SHP77 treated with DMSO at 0.1 percent for 48 hours (cell line): ENCODE results near the gene DPF1.

ENCODE experiments used
- DNase-seq: peaks from one replicate; lab custom pipeline; 2025; lab: John Stamatoyannopoulos, UW

Gene DPF1

DNA sequence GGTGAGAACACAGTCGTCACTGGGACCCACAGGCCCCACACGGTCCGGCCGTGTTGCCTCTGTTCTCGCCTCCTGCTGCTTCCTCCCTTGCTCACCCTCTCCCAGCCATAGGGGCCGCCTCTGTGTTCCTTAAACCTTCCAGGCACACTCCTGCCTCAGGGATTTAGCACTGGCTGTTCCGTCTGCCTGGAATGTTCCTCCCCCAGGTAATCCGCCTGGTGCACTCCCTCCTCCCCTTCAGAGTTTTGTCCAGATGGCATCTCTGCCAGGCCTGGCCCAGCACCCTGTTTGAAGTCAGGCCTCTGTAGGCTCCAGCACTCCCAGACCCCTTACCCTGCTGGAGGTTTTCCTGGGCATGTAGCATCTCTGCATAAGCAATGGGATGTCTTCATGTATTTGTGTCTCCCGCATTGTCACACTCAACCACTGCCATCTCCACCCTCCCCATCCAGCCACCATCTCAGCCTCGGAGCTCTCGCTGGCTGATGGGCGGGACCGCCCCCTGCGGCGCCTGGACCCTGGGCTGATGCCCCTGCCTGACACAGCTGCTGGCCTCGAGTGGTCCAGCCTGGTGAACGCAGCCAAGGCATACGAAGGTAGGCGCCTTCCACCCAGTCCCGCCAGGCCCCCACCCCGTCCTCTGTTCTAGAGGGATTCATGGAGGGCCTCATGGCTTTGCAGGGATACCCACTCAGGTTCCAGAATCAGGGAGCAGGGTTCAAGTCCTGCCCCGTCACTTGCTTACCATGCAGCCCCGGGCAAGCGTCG is 25.9 kb downstream of the DPF1 start:
- DNase-seq, result no peak

DNA sequence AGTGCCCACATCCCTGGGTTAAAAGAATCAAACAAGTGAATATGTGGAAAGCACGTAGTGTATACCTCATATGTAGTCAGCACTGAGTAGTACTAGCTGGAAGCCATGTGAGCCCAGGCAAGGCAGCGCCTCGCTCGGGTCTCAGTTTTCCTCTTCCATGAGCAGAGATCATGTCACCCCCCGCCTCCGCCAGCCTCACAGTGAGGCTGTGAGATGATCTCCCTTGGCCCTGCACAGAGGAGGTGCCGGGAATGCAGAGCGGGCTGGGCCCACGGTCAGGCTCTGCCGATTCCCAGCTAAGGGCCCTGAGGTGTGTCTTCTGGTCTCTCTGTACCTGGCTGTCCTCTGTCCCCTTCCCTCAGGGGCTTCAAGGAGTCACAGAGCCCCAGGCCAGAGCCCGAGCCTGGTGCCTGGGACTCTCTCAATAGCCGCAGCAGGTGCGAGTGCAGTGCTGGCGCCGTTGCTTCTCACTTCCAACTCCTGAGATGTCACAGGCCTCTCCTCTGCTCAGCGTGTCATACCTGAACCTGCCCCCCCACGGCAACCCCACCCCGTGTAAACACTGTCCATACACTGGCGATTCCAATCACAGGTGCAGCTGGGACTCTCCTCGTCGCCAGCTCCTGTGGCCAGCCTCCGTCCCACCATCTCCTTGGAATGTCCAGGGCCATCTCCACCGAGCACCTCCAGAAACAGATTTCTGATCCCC is 26.9 kb downstream of the DPF1 start:
- DNase-seq, result no peak

DNA sequence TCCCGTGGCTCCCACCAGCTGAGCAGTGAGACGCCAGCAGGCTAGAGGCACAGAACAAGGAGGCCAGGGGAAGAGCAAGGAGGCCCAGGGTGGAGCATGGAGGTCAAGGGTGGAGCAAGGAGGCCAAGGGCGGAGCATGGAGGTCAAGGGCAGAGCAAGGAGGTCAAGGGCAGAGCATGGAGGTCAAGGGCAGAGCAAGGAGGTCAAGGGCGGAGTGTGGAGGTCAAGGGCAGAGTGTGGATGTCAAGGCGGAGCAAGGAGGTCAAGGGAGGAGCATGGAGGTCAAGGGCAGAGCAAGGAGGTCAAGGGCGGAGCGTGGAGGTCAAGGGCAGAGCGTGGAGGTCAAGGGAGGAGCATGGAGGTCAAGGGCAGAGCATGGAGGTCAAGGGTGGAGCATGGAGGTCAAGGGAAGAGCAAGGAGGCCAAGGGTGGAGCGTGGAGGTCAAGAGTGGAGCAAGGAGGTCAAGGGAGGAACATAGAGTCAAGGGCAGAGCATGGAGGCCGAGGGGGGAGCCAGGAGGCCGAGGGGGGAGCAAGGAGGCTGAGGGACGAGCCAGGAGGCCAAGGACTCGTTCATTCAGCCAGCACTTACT is 27.7 kb downstream of the DPF1 start:
- no peak for DNase-seq

DNA sequence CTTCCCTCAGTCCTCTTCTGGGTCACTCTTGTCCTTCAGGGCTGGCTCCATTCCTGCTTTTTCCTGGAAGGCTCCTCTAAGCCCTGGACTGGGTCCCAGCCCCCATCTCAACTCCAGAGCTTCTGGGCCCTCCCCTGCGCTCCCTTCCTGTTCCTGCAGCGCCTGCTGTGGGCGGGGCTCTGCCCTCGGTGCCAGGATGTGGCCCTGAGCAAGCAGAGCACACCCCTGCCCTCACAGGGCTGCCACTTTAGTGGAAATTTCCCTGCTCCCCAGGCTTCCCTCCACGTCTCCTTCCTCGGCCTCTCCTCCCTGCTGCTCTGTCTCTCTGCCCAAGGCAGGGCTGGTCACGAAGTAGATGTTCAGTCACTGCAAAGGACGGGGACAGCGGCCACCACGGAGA is 28.8 kb downstream of the DPF1 start:
- no peak for DNase-seq

DNA sequence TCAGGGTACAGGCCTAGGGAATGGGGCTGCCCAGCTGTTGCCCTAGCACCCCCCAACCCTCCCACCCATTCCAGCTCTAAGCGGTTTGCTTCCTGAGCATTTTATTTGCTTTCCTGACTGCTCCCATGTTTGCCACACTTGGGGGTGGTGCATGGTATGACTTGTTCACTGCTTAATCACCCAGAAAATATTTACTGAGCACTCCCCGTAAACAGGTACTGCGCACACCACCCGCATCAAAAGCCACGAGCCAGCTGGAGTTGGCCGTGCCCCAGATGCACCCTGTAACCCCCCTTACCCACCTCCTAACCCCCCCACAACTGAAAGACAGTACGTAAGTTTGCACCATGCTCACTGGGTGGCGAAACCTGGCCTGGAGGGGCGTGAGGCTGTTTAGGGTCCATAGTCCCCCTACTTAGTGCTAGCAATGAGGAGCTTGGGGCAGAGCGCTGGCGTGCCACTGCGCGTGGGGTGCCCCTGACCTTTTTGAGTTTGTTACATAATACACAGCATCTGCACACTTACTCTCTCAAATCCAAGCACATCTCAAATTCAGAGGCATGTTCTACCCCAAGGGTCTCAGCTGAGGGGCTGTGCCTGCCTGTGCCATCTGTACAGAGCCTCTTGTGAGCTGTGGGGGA is 29.8 kb downstream of the DPF1 start:
- DNase-seq, result no peak

DNA sequence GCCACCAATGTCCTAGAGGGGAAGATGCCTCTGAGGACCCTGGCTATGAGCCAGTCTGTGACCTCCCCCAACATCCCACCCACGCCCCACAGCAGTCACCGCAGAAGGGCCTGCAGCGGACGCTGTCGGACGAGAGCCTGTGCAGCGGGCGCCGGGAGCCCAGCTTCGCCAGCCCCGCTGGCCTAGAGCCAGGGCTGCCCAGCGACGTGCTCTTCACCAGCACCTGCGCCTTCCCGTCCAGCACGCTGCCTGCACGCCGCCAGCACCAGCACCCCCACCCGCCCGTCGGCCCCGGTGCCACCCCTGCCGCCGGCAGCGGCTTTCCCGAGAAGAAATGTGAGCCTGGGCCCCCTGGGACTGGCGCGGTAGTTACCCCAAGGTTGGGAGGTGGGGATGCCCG is 30.6 kb downstream of the DPF1 start:
- DNase-seq, result peak; percentile 90

DNA sequence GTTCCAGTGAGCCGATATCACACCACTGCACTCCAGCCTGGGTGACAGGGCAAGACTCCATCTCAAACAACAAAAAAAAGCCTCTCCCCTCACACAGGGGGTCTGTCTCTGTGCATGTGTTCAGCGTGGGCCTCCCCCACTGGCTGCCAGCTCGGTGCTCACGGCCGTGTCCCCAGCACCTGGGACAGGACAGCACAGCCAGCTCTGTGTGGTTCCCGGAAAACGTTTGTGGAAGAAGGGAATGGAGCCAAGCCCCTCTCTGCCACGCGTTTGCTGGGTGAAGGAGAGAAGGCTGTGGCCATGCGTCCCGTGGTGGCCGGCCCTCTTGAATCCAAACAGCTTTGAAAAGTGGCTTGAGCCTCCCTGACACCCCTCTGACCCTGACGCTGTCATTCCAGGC is 32.3 kb downstream of the DPF1 start:
- no peak for DNase-seq

DNA sequence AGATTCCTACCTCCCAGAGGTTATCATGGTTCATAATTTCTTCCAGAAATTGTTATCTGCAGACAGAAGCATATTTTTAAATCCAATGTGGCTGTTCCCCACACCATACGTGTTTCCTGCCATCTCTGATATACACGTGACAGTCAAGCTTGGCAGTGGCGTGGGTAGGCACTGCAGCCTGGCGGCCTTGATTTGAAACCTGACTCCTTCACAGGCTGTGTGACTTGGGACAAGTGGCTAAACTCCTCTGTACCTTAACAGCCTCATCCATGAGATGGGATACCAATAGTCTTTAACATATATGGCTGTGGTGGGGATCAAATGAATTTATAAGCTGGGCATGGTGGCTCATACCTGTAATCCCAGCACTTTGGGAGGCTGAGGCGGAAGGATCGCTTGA is 33.2 kb downstream of the DPF1 start:
- DNase-seq, result no peak

DNA sequence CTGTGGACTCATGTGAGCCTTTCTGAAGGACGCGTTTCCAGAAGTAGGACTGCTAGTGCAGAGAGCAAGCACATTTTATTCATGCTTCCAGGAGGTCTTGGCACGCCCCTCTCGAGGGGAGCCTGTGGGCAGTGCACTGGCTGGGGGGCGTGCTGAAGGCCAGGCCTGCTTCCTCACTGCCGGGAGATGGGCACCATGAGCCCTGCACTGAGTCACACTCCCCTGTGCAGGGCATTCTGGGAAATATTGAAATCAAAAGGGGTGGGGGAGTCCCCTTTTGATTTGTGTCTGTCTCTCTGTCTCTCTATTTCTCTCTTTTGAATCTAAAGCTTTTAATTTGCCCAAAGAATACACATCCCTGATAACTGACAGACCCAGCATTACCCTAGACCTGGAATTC is 34.0 kb downstream of the DPF1 start:
- no peak for DNase-seq

DNA sequence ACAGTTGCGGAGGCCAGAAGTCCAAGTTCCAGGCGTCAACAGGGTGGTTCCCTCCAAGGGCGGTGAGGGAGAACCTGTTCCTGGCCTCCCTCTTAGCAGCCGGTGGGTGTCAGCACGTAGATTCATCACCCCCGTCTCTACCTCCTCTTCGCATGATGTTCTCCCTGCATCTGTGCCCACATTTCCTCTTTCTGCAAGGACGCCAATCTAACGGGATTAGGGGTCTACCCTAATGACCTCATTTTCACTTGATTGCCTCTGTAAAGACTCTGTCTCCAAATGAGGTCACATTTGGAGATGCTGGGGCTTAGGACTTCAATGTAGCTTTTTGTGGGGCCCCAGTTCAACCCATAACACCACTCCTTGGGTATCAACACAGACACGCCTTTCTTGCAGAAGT is 38.5 kb downstream of the DPF1 start:
- no peak for DNase-seq

DNA sequence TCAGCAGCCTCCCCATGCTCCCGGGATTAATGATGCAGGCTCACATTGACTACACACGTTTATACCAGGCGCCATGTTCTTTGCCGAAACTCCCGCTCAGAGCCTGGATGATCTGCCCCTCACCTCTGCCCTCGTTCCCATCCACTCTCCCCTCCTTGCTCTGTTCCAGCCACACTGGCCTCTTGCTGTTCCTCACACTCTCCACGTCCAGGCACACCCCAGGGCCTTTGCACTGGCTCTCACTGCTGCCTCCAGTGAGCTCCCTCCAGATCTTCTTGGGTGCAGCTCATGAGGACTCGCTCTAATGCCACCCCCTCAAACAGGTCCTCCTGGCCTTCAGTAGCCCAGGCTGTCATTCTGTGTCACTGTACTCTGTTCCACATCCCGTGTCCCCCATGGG is 39.2 kb downstream of the DPF1 start:
- DNase-seq, result no peak

DNA sequence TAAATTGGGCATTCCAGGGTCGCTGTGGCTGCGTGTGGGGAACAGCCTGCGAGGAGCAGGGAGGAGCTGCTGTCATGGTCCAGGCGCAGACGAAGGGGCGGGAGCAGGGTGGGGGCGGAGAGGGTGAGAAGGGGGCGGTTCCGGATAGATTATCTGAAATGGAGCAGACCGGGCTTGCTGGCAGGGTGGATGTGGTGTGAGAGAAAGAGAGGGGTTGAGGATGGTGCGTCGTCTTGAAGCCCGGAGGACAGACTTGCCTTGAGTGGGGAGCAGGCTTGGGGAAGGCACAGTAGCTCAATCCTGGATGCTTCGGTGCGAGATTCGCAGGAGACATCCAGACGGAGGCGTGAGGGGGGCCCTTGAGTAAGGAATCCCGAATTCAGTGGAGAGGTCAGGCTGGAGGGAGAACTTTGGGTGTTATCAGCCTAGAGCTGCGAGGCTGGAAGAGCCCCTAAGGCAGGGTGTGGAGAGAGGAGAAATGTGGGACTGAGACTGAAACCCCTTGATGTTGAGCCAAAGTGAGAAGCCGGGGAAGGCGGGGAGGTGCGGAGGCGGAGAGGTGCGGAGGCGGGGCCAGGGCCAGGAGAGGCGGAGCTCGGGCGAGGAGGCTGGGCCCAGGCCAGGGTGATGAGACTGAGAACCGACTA is 40.6 kb downstream of the DPF1 start:
- no peak for DNase-seq

DNA sequence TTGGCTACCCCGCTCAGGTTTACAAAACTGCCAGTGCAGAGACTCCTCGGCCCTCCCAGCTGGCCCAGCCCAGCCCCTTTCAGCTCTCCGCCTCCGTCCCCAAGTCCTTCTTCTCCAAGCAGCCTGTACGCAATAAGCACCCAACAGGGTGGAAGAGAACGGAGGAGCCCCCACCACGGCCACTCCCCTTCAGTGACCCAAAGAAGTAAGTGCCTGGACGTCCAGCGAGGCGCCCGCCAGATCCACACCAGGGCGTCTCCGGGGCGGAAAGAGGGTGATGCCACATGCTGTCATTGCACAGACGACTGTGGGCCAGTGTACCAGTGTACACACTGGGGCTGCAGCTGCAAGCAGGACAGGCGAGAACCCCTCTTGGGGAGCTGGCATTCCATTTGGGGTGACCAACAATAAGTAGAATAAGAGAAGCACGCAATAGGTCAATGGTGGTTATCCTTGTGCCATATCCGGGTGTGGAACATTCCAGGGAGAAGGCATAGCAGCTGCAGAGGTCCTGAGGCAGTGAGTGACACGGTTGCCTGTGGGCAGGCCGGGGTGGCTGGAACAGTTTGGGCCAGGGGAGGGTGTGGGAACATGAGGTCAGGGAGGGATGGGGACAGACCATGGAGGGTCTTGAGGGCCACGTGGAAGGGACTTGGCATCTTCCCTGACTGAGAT is 41.3 kb downstream of the DPF1 start:
- DNase-seq, result no peak

DNA sequence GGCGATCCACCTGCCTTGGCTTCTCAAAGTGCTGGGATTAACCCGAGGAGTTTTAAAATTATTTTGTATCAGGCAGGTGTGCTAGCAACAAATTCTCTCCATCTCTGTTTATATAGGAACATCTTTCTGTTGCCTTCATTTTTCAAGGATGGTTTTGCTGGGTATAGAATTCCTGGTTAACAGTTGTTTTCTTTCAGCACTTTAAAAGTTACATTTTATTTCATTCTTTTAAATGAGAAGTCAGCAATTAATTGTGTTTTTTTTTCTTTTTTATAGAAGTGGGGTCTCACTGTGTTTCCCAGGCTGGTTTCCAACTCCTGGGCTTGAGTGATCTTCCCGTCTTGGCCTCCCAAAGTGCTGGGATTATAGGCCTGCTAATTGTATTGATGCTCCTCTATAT is 44.0 kb downstream of the DPF1 start:
- no peak for DNase-seq

DNA sequence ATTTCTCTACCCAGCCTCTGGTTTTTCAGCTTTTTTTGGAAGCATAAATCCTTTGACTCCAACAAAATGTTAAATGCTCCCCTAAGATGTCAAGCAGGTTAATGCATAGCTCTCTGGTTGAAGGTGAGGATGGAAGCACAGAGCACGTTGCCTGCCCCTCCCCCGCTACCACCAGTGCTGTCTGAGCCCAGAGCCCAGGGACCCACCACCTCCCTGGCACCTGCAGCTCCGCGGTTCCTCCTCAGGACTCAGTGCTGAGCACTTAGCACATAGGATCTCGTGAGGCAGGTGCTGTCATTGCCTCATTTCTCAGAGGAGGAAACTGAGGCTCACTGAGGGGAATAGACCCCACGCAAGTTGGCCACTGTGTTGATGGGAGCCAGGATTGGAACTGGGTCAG is 48.6 kb downstream of the DPF1 start:
- DNase-seq, result no peak

DNA sequence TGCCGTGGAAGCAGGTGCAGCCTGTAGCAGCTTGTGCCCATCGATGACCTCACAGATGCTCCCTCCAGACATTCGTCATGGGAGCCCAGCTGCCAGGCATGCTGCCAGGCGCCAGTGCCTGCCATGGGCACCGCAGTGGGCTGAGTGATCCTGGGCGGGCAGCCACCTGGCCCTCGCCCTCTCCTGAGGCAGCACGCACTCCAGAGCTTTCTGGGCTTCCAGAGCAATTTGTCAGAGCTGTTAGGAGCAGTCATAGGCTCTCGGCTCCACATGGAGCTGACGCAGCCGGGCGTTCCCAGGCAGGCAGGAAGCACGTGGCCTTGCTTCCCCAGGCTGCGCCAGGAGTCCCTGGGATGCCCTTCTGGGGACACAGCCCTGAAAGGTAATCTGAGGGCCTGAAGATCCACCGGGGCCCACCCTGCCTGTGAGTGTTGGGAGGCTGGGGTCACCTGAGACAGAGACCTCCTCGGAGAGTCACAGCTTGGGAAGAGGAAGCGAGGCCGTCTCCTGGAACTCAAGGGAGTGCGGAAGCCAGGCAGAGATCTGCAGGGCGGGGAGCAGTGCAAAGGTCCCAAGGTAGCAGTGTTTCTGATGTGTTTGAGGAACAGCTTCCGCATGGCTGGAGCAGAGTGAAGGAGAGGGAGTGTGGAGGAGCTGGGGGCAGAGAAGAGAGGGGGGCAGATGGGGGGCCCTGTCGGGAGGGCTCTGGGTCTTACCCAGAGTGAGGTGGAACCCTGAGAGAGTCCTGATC is 50.6 kb downstream of the DPF1 start:
- peak; percentile 96 for DNase-seq

DNA sequence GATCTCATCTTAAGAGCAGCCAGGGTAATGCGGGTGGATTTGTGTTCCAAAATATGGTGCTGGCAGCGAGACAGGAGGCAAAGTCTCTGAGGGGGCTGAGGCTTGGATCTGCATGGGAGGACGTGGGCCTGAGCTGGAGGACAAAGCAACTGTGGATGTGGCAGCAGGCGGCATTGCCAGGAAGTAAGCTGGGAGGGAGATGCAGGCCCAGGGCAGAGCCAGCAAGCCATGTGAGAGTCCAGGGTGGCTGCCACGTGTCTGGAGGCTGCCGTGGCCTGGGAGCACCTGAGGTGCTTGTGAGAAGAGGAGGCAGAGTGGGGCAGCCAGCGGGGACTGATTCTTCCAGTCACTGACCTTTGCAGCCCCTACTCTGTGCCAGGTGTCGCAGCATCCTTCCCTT is 52.0 kb downstream of the DPF1 start:
- DNase-seq, result peak; percentile 4

DNA sequence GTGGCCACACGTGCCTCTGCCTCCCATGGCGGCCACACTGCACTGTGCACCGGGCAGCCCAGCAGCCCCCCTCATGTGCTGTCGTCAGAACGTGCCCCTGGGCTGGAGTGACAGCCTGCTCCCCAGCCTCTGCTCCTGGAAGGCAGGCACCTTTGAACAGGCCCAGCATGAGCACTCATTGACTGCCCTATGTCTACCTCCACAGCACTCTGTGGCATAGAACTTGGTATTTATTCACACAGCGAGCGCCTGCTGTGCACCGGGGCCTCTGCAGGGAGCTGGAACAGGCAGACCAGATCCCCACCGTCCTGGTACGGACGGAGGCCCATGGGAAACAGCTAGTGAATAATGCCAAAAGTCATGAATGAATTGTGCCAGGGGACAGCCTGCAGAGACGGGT is 53.7 kb downstream of the DPF1 start:
- DNase-seq, result no peak

DNA sequence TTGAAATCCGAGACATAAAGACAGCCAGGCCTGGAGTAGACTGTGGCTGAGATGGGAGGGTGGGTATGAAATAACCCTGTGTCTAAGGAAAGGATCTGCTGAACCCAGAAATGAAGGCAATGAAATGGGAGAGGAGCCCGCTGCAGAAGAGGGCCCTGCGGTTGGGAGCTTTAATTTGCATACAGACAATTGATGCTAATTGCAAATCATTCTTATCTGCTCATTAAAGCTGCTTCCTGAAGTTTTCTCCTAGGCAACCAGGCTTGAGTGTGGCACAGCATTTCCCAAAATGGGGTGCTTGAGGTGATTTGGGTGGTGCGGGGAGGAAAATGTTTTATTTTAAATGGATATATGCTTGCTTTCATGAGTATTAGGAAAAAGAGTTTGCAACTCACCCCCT is 55.4 kb downstream of the DPF1 start:
- DNase-seq, result no peak

DNA sequence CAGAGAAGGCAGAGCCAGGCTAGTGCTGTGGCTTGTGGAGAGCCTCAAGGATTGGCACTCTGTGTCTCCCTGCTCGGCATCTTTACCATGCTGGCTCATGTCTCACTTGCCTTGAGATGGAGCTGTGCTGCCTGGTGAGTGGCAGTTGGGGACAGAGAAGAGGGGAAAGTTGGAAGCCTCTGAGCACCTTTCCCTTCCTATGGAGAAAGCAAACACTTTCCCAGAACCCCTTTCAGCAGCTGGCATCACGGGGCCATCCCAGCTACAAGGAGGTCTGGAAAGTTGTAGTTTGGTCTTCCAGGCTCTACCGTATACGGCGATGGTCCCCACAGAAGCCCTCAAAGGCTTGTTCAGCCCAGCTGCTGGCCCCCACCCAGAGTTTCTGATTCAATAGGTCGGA is 58.7 kb downstream of the DPF1 start:
- no peak for DNase-seq

DNA sequence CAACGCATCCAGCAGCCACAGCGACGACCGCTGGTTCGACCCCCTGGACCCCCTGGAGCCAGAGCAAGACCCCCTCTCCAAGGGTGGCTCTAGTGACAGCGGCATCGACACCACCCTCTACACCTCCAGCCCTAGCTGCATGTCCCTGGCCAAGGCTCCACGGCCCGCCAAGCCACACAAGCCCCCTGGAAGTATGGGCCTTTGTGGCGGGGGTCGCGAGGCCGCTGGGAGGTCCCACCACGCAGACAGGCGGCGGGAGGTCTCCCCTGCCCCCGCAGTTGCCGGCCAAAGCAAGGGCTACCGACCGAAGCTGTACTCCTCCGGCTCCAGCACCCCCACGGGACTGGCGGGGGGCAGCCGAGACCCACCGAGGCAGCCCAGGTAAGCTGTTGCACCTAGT is 59.5 kb downstream of the DPF1 start:
- no peak for DNase-seq
